ENCODE data around the gene RHPN2.

The RHPN2 gene

GRCh38 chr19:33064792-33065550, at the start of gene RHPN2:
TSS of gene RHPN2 (minus strand) at chr19:33064888. CDS start at chr19:33064852, 36 bp downstream.
- DNase-seq: peak; percentile 84

GRCh38 chr19:33114312-33114711, 49.6 kb upstream of the RHPN2 start:
- DNase-seq: no peak

GRCh38 chr19:33111587-33111986, 46.9 kb upstream of the RHPN2 start:
- no peak for DNase-seq

GRCh38 chr19:33110137-33110910, 45.6 kb upstream of the RHPN2 start:
- DNase-seq: peak; percentile 65

GRCh38 chr19:33108161-33108560, 43.5 kb upstream of the RHPN2 start:
- DNase-seq: no peak

- DNase-seq: no peak
Observed at GRCh38 chr19:33102893-33103292, 38.2 kb upstream of the RHPN2 start.

GRCh38 chr19:33100894-33101644, 36.4 kb upstream of the RHPN2 start:
- no peak for DNase-seq

- no peak for DNase-seq
Observed at GRCh38 chr19:33098055-33098534, 33.4 kb upstream of the RHPN2 start.

GRCh38 chr19:33096005-33096404, 31.3 kb upstream of the RHPN2 start:
- DNase-seq: no peak

- DNase-seq: no peak
Observed at GRCh38 chr19:33094436-33095067, 29.9 kb upstream of the RHPN2 start.

- DNase-seq: no peak
Observed at GRCh38 chr19:33093420-33094210, 28.9 kb upstream of the RHPN2 start.

- DNase-seq: no peak
Observed at GRCh38 chr19:33090179-33090578, 25.5 kb upstream of the RHPN2 start.

- no peak for DNase-seq
Observed at GRCh38 chr19:33089010-33089409, 24.3 kb upstream of the RHPN2 start.

- no peak for DNase-seq
Observed at GRCh38 chr19:33086955-33087354, 22.3 kb upstream of the RHPN2 start.

- no peak for DNase-seq
Observed at GRCh38 chr19:33085570-33086128, 21.0 kb upstream of the RHPN2 start.

GRCh38 chr19:33080761-33081681, 16.3 kb upstream of the RHPN2 start, which contains the start of gene GPATCH1:
TSS of gene GPATCH1 (plus strand) at chr19:33081181. CDS start at chr19:33081194, 13 bp downstream.
- DNase-seq: peak; percentile 87

GRCh38 chr19:33075519-33075918, 10.8 kb upstream of the RHPN2 start:
- DNase-seq: no peak

- DNase-seq: no peak
Observed at GRCh38 chr19:33071887-33072286, 7.2 kb upstream of the RHPN2 start.

GRCh38 chr19:33067121-33067520, 2.4 kb upstream of the RHPN2 start:
- no peak for DNase-seq

- DNase-seq: no peak
Observed at GRCh38 chr19:33066543-33066942, 1.9 kb upstream of the RHPN2 start.

- no peak for DNase-seq
Observed at GRCh38 chr19:33064458-33064791, 263 bp downstream of the RHPN2 start.

Data from EL (cell line).